Left lung (tissue), 10 donors: ENCODE data around the gene PIGH. TPM values are rescaled to one million over a fixed set of nuclear protein-coding genes. Genes with fewer than 3 reads are reported as not detected.

ENCODE experiments used
- ATAC-seq: fragments of 200-7000 bp; cut with Tn5 transposase; one replicate; pipeline ENCODE4 v1.9.1; 2020; ENCODE audit warnings: moderate library complexity
- DNase-seq, 4 donors: peaks; one replicate each; pipeline ENCODE4 v3.0.0-alpha.2; 2013 to 2020
- H3K27ac ChIP-seq, 2 donors: fragments of 200-600 bp; sonication (generic) in 1 of 2; one replicate each; pipeline versions ENCODE4 v1.5.0 to v1.8.0; 2020 to 2021
- H3K27me3 ChIP-seq, 2 donors: fragments of 200-600 bp; sonication (generic) in 1 of 2; one replicate each; pipeline versions ENCODE4 v1.5.0 to v1.8.0; 2020 to 2021
- H3K36me3 ChIP-seq, 2 donors: fragments of 200-600 bp; sonication (generic) in 1 of 2; one replicate each; pipeline versions ENCODE4 v1.5.0 to v1.8.0; 2020 to 2021
- H3K4me1 ChIP-seq, 2 donors: fragments of 200-600 bp; one replicate each; pipeline ENCODE4 v1.8.0; 2021
- H3K4me3 ChIP-seq, 2 donors: fragments of 200-600 bp; sonication (generic) in 1 of 2; one replicate each; pipeline versions ENCODE4 v1.5.0 to v1.8.0; 2020 to 2021; ENCODE audit warnings: mild to moderate bottlenecking in 1 of 2
- H3K9me3 ChIP-seq, 2 donors: fragments of 200-600 bp; sonication (generic) in 1 of 2; one replicate each; pipeline versions ENCODE4 v1.5.0 to v1.8.0; 2020 to 2021
- intact Hi-C, 2 donors: fragments of 100-400 bp; cut with DNase I; formaldehyde crosslinking; loops; one replicate each; pipeline versions ENCODE4 v1.11.2 to v1.14.2; 2022
- polyA plus RNA-seq, 6 donors: library from polyadenylated mRNA; unstranded; fragments of 120-200 nt; gene quantifications; one replicate each; pipeline ENCODE4 v1.2.1, GENCODE V29; 2013; ENCODE audit not compliant: insufficient read length in 6 of 6
- total RNA-seq, 2 donors: library from RNA; stranded (reverse); fragmentation: NEBNext Ultra II Directional; extraction: Animal tissue kit (Norgen Biotek cat#: 25700); gene quantifications; one replicate each; pipeline ENCODE4 v1.2.1, GENCODE V29; 2021
- TF ChIP-seq, protein P1 (sequence below), 2 donors: fragments of 200-600 bp; sonication (generic) in 1 of 2; IDR thresholded peaks; one replicate each; pipeline versions ENCODE4 v1.5.0 to v1.8.0; 2021; ENCODE audit warnings: antibody characterized with exemption in 2 of 2
- donor health status: DM: no; HTN: yes; CAD: no.
- donor health status: DM: no; HTN: no; CAD: no.

Gene PIGH
- total and polyA plus RNA-seq, 8 donors, result 12.8 to 28.6 (median 23.1) TPM

DNA sequence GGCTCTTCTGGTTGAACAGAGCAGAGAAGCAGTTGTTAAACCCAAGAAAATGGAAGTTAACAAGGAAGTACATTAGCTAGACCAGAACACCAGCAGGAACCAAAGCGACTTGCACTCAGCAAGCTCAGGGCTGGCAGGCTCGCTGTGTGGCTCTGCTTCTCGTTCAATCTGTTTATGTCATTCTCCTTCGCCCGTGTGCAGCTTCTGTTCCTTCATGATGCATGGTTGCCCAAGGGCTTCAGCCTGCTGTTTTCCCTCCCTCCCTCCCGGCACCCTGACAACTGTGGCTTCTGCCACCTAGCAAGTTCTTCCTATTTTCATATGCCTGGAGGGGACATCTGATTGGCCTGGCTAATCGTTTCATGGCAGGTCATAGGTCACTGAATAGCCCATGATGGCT, 25.3 kb downstream of the PIGH start:
- no peaks in the 10 kb centered on the region for H3K27me3 ChIP-seq
- no peak overlapping the region for H3K4me3 ChIP-seq
- DNase-seq (no peak), ATAC-seq (no peak)
- H3K27ac ChIP-seq, result no peak overlapping the region
- H3K9me3 ChIP-seq, result no peaks in the 10 kb centered on the region
- intact Hi-C loops, result loop anchor here in 1 of 2 donors (5.0 kb wide), 1 partner anchor 148 kb away; no protein-coding TSS in a partner anchor
- no peaks in the 10 kb centered on the region for H3K4me1 ChIP-seq
- no peaks in the 10 kb centered on the region for H3K36me3 ChIP-seq
- TF ChIP-seq, protein P1, sequence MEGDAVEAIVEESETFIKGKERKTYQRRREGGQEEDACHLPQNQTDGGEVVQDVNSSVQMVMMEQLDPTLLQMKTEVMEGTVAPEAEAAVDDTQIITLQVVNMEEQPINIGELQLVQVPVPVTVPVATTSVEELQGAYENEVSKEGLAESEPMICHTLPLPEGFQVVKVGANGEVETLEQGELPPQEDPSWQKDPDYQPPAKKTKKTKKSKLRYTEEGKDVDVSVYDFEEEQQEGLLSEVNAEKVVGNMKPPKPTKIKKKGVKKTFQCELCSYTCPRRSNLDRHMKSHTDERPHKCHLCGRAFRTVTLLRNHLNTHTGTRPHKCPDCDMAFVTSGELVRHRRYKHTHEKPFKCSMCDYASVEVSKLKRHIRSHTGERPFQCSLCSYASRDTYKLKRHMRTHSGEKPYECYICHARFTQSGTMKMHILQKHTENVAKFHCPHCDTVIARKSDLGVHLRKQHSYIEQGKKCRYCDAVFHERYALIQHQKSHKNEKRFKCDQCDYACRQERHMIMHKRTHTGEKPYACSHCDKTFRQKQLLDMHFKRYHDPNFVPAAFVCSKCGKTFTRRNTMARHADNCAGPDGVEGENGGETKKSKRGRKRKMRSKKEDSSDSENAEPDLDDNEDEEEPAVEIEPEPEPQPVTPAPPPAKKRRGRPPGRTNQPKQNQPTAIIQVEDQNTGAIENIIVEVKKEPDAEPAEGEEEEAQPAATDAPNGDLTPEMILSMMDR (IDR thresholded peaks at IDR 0.05), result no peak

- TF ChIP-seq, protein P1 (IDR thresholded peaks at IDR 0.05), result no peak
- intact Hi-C loops, result loop anchor here in 1 of 2 donors (5.0 kb wide), 1 partner anchor 147 kb away; no protein-coding TSS in a partner anchor
- DNase-seq, result no peak
- H3K27ac ChIP-seq, result no peak overlapping the region
- no peaks in the 10 kb centered on the region for H3K27me3 ChIP-seq
- H3K36me3 ChIP-seq, result no peaks in the 10 kb centered on the region
- no peaks in the 10 kb centered on the region for H3K9me3 ChIP-seq
- no peak overlapping the region for H3K4me3 ChIP-seq
- H3K4me1 ChIP-seq, result no peaks in the 10 kb centered on the region
- no peak for ATAC-seq
These were observed 25.9 kb downstream of the PIGH start for GRCh38 chr14:67574156-67574555.

- H3K9me3 ChIP-seq, result no peaks in the 10 kb centered on the region
- intact Hi-C loops, result loop anchor here in 1 of 2 donors (5.0 kb wide), 1 partner anchor 146 kb away; no protein-coding TSS in a partner anchor
- TF ChIP-seq, protein P1 (IDR thresholded peaks at IDR 0.05), result no peak
- H3K4me3 ChIP-seq, result no peak overlapping the region
- H3K36me3 ChIP-seq, result no peaks in the 10 kb centered on the region
- H3K4me1 ChIP-seq, result no peaks in the 10 kb centered on the region
- no peak overlapping the region for H3K27ac ChIP-seq
- H3K27me3 ChIP-seq, result no peaks in the 10 kb centered on the region
- ATAC-seq, result no peak
- DNase-seq, result no peak
These were observed 26.6 kb downstream of the PIGH start for GRCh38 chr14:67573228-67574010.

GRCh38 chr14:67572608-67573007, 27.5 kb downstream of the PIGH start:
- ATAC-seq, result no peak
- Histone ChIP-seq H3K27me3 (no peaks in the 10 kb centered on the region), H3K27ac (no peak overlapping the region), H3K4me3 (no peak overlapping the region), H3K36me3 (no peaks in the 10 kb centered on the region), H3K4me1 (no peaks in the 10 kb centered on the region), H3K9me3 (no peaks in the 10 kb centered on the region)
- no peak for DNase-seq
- intact Hi-C loops, result loop anchor here in 1 of 2 donors (5.0 kb wide), 1 partner anchor 145 kb away; no protein-coding TSS in a partner anchor
- TF ChIP-seq, protein P1 (IDR thresholded peaks at IDR 0.05), result no peak

DNA sequence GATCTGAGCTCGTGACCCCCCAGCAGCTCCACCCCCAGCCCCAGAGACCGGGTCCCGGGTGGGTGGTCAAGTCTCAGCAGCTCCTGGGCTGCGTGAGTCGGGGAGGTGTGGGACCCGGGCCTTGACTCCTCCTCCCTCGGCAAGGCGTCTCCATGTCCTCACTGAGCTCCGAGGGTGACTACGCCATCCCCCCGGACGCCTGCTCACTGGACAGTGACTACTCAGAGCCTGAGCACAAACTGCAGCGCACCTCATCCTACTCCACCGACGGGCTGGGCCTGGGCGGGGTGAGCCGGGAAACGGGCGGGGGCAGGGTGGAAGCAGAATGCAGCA, 28.1 kb downstream of the PIGH start:
- DNase-seq, result peak in 1 of 4 donors; percentile 79
- Histone ChIP-seq H3K36me3 (no peaks in the 10 kb centered on the region), H3K27ac (no peak overlapping the region), H3K4me3 (no peak overlapping the region), H3K27me3 (no peaks in the 10 kb centered on the region), H3K9me3 (no peaks in the 10 kb centered on the region), H3K4me1 (no peaks in the 10 kb centered on the region)
- TF ChIP-seq, protein P1 (IDR thresholded peaks at IDR 0.05), result no peak
- intact Hi-C loops, result loop anchor here in 1 of 2 donors (5.0 kb wide), 1 partner anchor 145 kb away; no protein-coding TSS in a partner anchor
- no peak for ATAC-seq
